ENCODE results near the gene LYPD6B. TPM values are rescaled to one million over a fixed set of nuclear protein-coding genes. Genes with fewer than 3 reads are reported as not detected.

The LYPD6B gene
- total and polyA plus RNA-seq, 2 donors (not counting 1 experiment from before 2014, with no cell fraction given) = 1.5 to 2.7 TPM

DNA sequence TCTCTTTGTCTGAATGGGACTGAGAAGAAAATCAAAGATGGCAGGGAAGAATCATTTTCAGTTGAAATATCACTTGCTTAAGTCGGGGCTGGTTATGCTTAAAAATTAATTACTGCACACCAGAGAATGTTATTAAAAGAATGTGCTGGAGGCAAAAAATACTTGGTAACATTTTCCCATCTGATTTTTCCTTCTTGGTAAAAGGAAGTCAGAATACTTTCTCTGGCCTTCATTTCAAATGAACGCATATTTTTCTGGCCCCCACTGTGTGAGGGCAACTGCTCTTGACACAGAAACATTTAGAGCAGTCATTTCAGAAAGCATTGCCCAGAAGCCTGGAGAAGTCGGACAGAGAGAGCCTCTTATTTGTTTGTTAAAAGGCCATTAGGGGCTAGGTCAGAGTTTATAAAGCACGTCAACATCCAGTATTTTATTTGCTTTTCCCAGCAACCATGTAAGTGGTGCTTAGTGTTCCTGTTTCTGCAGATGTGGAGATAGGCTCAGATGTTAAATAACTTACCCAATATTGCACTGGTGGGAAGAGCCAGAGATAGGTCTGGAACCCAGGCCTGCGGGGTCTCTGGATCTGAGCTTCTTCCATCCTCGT lies 32.9 kb upstream of the LYPD6B start:
- no peak overlapping the region for H3K4me2 ChIP-seq (replicated peaks; ENCODE audit: low read depth, low read length, poor library complexity, severe bottlenecking)
- Mint-ChIP-seq H3K27ac (no peak overlapping the region), H3K4me1 (no peaks in the 10 kb centered on the region), H3K9me3 (ENCODE audit: insufficient read depth) (no peaks in the 10 kb centered on the region), H3K27me3 (no peaks in the 10 kb centered on the region), H3K4me3 (no peak overlapping the region)
- H4K20me1 ChIP-seq (ENCODE audit: control insufficient read depth, insufficient read depth, low read length, poor library complexity, severe bottlenecking) = no peaks in the 10 kb centered on the region
- H3K27me3 ChIP-seq (replicated peaks in 1 of 4; ENCODE audit: control extremely low read depth in 1 of 4, control insufficient read depth in 3 of 4, insufficient read depth in 4 of 4, low read length in 3 of 4) = no peaks in the 10 kb centered on the region
- H3K9ac ChIP-seq (ENCODE audit: low read length) = no peak overlapping the region
- H3K9me3 ChIP-seq (ENCODE audit: control extremely low read depth in 1 of 3, control insufficient read depth in 2 of 3, insufficient read depth in 1 of 3, low read length in 2 of 3) = no peaks in the 10 kb centered on the region
- no peak for TF ChIP-seq EZH2 (IDR thresholded peaks at IDR 0.05; ENCODE audit: borderline replicate concordance, insufficient read depth, low read depth, low read length, poor library complexity, severe bottlenecking)
- TF ChIP-seq, protein P1, sequence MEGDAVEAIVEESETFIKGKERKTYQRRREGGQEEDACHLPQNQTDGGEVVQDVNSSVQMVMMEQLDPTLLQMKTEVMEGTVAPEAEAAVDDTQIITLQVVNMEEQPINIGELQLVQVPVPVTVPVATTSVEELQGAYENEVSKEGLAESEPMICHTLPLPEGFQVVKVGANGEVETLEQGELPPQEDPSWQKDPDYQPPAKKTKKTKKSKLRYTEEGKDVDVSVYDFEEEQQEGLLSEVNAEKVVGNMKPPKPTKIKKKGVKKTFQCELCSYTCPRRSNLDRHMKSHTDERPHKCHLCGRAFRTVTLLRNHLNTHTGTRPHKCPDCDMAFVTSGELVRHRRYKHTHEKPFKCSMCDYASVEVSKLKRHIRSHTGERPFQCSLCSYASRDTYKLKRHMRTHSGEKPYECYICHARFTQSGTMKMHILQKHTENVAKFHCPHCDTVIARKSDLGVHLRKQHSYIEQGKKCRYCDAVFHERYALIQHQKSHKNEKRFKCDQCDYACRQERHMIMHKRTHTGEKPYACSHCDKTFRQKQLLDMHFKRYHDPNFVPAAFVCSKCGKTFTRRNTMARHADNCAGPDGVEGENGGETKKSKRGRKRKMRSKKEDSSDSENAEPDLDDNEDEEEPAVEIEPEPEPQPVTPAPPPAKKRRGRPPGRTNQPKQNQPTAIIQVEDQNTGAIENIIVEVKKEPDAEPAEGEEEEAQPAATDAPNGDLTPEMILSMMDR (IDR thresholded peaks at IDR 0.05) = no peak
- no peak overlapping the region for H3K27ac ChIP-seq (ENCODE audit: low read length in 2 of 2)
- CTCF ChIA-PET = no interaction called here
- H3K4me1 ChIP-seq (ENCODE audit: control insufficient read depth in 2 of 2, insufficient read depth in 2 of 2, low read length in 2 of 2) = no peaks in the 10 kb centered on the region
- DNase-seq (no peak), ATAC-seq (ENCODE audit: low read depth) (no peak)
- H3K36me3 ChIP-seq (replicated peaks in 1 of 2; ENCODE audit: control extremely low read depth in 1 of 2, control insufficient read depth in 1 of 2, extremely low read depth in 1 of 2, insufficient read depth in 2 of 2, low read length in 1 of 2) = no peaks in the 10 kb centered on the region
- WGBS (ENCODE audit: insufficient coverage) = 94% methylated on average over 3 of the region's 6 CpGs
- intact Hi-C loops (cut with micrococcal nuclease) = no loop called here
- H2AFZ ChIP-seq (ENCODE audit: insufficient read depth, low read depth, low read length, poor library complexity, severe bottlenecking) = no peak overlapping the region
- POLR2A ChIA-PET = no interaction called here
- no peak overlapping the region for H3K4me3 ChIP-seq (ENCODE audit: control extremely low read depth in 1 of 5, extremely low read depth in 1 of 5, insufficient read depth in 1 of 5, low read depth in 2 of 5, low read length in 4 of 5)
- no peaks in the 10 kb centered on the region for H3K79me2 ChIP-seq (ENCODE audit: control insufficient read depth, insufficient read depth, low read length)

DNA sequence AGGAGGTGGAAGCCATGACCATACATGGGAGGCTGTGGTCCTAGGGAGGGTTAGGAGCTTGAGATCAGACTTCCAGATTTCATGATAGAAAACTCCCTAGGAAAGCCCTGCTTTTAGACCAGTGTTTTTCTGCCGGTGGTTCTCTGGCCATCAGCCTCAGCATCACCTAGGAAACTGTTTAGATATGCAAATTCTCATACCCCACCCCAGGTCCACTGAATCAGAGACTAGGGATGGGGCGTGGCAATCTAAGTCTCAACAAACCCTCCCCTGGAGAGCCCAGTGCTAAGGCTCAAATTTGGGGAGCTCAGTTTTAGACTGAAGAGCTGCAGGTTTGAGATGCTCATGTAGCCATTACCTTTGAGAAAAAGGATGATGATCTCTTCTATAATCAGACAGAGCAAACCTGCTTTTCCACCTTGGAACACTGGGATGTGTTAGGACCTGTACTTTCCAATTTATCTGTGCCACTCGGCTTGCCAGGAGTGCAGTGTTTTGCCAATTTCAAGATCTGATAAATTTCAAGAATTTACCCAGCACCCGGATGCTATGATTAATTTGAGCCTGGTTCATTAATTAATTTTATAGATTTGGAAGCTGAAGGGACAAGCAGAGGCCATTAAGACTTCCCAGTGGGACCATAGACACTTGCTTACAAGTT lies 31.5 kb upstream of the LYPD6B start:
- no peaks in the 10 kb centered on the region for H3K9me3 ChIP-seq (ENCODE audit: control extremely low read depth in 1 of 3, control insufficient read depth in 2 of 3, insufficient read depth in 1 of 3, low read length in 2 of 3)
- no peak overlapping the region for H3K27ac Mint-ChIP-seq
- H3K27ac ChIP-seq (ENCODE audit: low read length in 2 of 2) = no peak overlapping the region
- H2AFZ ChIP-seq (ENCODE audit: insufficient read depth, low read depth, low read length, poor library complexity, severe bottlenecking) = no peak overlapping the region
- H3K4me2 ChIP-seq (replicated peaks; ENCODE audit: low read depth, low read length, poor library complexity, severe bottlenecking) = no peak overlapping the region
- H3K36me3 ChIP-seq (replicated peaks in 1 of 2; ENCODE audit: control extremely low read depth in 1 of 2, control insufficient read depth in 1 of 2, extremely low read depth in 1 of 2, insufficient read depth in 2 of 2, low read length in 1 of 2) = no peaks in the 10 kb centered on the region
- DNase-seq (no peak), ATAC-seq (ENCODE audit: low read depth) (no peak)
- POLR2A ChIA-PET = no interaction called here
- no CpG with 5 or more reads among the region's 4 CpGs for WGBS (ENCODE audit: insufficient coverage)
- no peaks in the 10 kb centered on the region for H3K27me3 ChIP-seq (replicated peaks in 1 of 4; ENCODE audit: control extremely low read depth in 1 of 4, control insufficient read depth in 3 of 4, insufficient read depth in 4 of 4, low read length in 3 of 4)
- H3K9me3 Mint-ChIP-seq (ENCODE audit: insufficient read depth) = no peaks in the 10 kb centered on the region
- H4K20me1 ChIP-seq (ENCODE audit: control insufficient read depth, insufficient read depth, low read length, poor library complexity, severe bottlenecking) = no peaks in the 10 kb centered on the region
- no peaks in the 10 kb centered on the region for H3K4me1 Mint-ChIP-seq
- CTCF ChIA-PET = interaction anchor here (0.6 kb wide), 1 partner anchor 550 kb away, joined by 3 read pairs; no protein-coding TSS in a partner anchor
- no peaks in the 10 kb centered on the region for H3K4me1 ChIP-seq (ENCODE audit: control insufficient read depth in 2 of 2, insufficient read depth in 2 of 2, low read length in 2 of 2)
- TF ChIP-seq, protein P1 (IDR thresholded peaks at IDR 0.05) = no peak
- TF ChIP-seq EZH2 (IDR thresholded peaks at IDR 0.05; ENCODE audit: borderline replicate concordance, insufficient read depth, low read depth, low read length, poor library complexity, severe bottlenecking) = no peak
- intact Hi-C loops (cut with micrococcal nuclease) = no loop called here
- H3K4me3 ChIP-seq (ENCODE audit: control extremely low read depth in 1 of 5, extremely low read depth in 1 of 5, insufficient read depth in 1 of 5, low read depth in 2 of 5, low read length in 4 of 5) = no peak overlapping the region
- no peak overlapping the region for H3K4me3 Mint-ChIP-seq
- H3K9ac ChIP-seq (ENCODE audit: low read length) = no peak overlapping the region
- H3K79me2 ChIP-seq (ENCODE audit: control insufficient read depth, insufficient read depth, low read length) = no peaks in the 10 kb centered on the region
- H3K27me3 Mint-ChIP-seq = no peaks in the 10 kb centered on the region

Measured in B cell (primary cell).